Activated gamma-delta T cell treated with anti-CD3 and anti-CD28 coated beads, Interleukin-2, amount 50 U/mL, for 16 hours (primary cell): Measurements from ENCODE around the gene FBH1.
"Not testable (repeated sequence)": the region's sequence is repeated elsewhere in the genome, so short reads cannot be mapped to it uniquely, and the experiment has no call there.

Experiments
- DNase-seq: peaks from one replicate; pipeline ENCODE4 v3.0.0-alpha.2; 2020; ENCODE audit warnings: low read depth

The FBH1 gene

GRCh38 chr10:5942001-5942400, 52.0 kb downstream of the FBH1 start:
- no peak for DNase-seq

- DNase-seq: no peak
Measured at GRCh38 chr10:5942474-5942873, 52.4 kb downstream of the FBH1 start.

- no peak for DNase-seq
Measured at GRCh38 chr10:5943536-5943935, 53.5 kb downstream of the FBH1 start.

GRCh38 chr10:5944389-5945189, 54.5 kb downstream of the FBH1 start:
- no peak for DNase-seq

- DNase-seq: no peak
Measured at GRCh38 chr10:5945190-5945509, 55.1 kb downstream of the FBH1 start.

- DNase-seq: no peak
Measured at GRCh38 chr10:5945561-5946418, 55.7 kb downstream of the FBH1 start.

GRCh38 chr10:5946419-5946775, 56.4 kb downstream of the FBH1 start:
- not testable (repeated sequence) for DNase-seq

- DNase-seq: no peak
Measured at GRCh38 chr10:5946786-5947185, 56.7 kb downstream of the FBH1 start.

- DNase-seq: no peak
Measured at GRCh38 chr10:5947471-5948207, 57.6 kb downstream of the FBH1 start.

- no peak for DNase-seq
Measured at GRCh38 chr10:5948208-5948585, 58.2 kb downstream of the FBH1 start.

GRCh38 chr10:5949009-5949759, 59.1 kb downstream of the FBH1 start:
- DNase-seq: no peak

GRCh38 chr10:5951167-5951711, 61.2 kb downstream of the FBH1 start:
- DNase-seq: no peak

- DNase-seq: no peak
Measured at GRCh38 chr10:5951721-5952407, 61.8 kb downstream of the FBH1 start.

- DNase-seq: no peak
Measured at GRCh38 chr10:5952731-5953385, 62.8 kb downstream of the FBH1 start.

GRCh38 chr10:5953676-5954075, 63.6 kb downstream of the FBH1 start:
- no peak for DNase-seq

- DNase-seq: no peak
Measured at GRCh38 chr10:5956146-5956936, 66.3 kb downstream of the FBH1 start.

GRCh38 chr10:5958077-5958476, 68.0 kb downstream of the FBH1 start:
- no peak for DNase-seq

- no peak for DNase-seq
Measured at GRCh38 chr10:5958675-5959074, 68.6 kb downstream of the FBH1 start.

GRCh38 chr10:5959142-5959541, 69.1 kb downstream of the FBH1 start:
- no peak for DNase-seq

GRCh38 chr10:5959581-5960069, 69.6 kb downstream of the FBH1 start:
- DNase-seq: no peak
